GM19025 (cell line): ENCODE measurements around the gene DEAF1.
A peak's percentile ranks its signal among the peaks of the same experiment; 100 is the strongest.
"Not testable (repeated sequence)": the region's sequence is repeated elsewhere in the genome, so short reads cannot be mapped to it uniquely, and the experiment has no call there.

Experiments
- ATAC-seq: cut with Tn5 transposase; IDR thresholded peaks from one replicate; pipeline ENCODE4 v1.9.1; 2021; ENCODE audit warnings: mild to moderate bottlenecking, low read depth, moderate library complexity; ENCODE audit not compliant: unreplicated experiment

Gene DEAF1

DNA sequence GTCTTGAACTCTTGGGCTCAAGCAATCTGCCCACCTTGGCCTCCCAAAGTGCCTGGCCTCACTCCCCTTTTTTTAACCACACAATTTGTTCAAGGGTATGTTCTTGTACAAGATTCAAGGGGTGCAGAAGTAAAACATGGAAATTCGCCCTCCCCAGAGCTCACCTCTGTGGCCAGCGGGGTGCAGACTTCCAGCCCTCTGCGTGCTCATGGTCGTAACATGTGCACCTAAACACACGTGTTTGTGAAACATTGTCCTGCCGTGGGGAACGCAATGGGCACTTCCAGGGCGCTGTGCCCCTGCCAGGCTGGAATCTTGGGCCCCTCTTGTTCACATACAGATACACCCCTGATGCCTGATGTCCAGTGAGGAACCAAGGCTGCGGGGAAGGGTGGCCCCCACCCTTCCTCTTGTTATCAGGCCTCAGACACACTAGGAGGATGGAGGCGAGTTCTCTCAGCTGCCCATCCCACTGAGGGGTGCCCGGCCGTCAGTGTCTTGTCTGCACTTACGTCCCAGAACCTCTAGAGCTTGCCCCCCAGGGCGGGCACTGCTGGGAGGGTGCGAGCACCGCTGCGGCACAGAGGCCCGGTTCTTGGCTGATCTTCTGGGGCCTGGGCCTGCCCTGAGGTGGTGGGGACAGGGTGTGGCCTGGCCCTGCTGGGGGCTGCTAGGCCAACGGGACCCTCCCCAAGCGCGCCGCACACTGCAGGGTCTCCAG lies 6.9 kb upstream of the DEAF1 start:
- no peak for ATAC-seq

DNA sequence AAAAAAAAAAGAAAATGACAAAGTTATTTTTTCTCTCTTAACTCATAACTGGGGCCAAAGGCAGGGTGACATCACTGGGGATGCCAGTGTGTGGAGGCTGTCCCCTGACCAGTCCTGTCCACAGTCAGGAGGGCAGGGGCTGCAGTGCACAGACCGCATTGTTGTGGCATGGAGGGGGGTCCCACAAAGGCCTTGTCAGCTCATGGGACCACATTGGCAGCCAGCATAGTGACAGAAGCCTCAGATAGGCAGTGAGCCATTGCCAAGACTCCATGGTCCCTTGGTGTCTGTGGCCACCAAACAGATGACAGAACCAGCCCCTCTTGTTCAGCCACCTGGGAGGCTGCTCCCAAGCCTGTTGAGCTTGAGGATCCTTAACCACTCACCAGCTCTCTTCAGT lies 4.7 kb upstream of the DEAF1 start:
- ATAC-seq: no peak

DNA sequence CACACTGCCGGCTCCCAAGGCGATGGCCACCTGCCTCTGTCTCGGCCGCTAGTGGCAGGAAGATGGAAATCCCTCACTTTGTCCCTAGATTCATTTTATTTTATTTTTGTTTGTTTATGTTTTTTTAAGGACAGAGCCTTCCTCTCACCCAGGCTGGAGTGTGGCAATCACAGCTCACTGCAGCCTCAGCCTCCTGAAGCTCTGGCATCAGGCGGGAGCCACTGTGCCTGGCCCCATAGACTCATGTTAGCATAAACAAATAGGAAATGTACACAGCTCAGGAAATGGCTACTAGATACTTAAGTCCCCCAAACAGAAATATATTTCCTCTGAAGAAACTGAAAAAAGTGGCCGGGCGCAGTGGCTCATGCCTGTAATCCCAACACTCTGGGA lies 4.1 kb upstream of the DEAF1 start:
- no peak for ATAC-seq

DNA sequence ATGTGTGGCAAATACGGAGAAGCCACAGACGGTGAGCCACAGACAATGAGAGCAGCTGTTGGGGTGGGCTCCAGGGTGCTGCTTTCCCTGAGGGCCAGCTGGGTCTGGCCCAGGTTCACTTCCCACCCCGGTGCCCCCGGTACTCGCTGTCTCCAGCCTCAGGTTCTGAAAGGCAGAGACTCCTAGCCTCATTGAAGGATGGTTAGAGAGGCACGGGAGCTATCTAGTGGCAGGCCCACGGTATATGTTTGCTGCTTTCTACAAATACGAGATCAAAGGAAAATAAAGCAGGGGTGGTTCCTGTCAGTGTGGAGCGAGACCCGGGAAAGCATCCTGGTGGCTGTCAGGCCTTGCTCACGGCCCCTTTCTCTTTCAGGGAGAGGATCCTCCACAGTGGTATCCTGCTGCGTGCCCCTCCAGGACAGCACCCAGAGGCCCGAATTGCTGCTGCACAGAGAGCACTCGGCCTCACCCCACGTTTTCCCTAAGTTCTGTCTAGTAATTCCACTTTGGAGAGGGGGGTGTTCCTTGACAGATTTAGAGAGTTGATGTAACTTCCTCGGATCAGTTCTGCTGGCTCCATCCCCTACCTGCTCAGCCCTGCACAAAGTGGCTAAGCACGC lies 3.6 kb upstream of the DEAF1 start:
- ATAC-seq: no peak

DNA sequence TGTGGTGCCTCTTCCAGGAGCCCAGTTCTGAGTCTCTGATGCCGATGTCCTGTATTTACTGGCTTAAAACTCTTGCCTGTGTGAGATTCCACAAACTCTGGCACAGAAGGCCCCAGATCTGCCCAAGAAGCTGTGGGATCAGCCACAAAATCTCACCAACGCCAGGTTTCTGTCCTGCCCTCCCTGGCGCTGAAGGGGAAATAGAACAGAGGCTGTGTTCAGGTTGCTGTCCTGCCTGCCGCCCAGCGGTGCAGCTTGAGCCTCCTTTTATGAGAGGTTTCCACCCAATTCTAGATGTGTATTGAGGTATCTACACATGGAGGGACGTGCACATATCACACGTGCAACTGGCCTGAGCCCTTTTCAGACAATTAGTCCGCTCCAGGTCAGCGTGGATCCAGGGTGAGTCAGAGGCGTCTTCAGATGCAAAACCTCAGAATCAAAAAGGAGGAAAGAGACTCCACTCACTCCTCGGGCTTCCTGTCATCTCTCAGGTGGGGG lies 2.8 kb upstream of the DEAF1 start:
- no peak for ATAC-seq

DNA sequence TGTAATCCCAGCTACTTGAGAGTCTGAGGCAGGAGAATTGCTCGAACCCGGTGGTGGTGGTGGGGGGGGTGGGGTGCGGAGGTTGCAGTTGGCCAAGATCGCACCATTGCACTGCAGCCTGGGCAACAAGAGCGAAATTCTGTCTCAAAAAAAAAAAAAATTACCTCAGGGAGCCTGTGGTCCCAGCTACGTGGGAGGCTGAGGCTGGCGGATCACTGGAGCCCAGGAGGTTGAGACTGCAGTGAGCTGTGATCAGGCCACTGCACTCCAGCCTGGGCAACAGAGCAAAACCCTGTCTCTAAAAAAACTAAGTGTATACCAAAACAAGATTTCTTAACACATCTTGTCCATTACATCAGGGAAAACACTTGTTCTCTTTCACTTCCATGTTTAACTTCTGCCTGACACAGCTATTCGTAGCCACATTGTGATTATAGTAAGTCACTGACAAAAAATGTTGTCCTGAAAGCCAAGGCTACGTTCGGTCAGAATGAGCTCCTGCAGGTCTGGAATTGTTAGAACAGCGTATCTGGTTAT lies 2.0 kb upstream of the DEAF1 start:
- no peak for ATAC-seq

DNA sequence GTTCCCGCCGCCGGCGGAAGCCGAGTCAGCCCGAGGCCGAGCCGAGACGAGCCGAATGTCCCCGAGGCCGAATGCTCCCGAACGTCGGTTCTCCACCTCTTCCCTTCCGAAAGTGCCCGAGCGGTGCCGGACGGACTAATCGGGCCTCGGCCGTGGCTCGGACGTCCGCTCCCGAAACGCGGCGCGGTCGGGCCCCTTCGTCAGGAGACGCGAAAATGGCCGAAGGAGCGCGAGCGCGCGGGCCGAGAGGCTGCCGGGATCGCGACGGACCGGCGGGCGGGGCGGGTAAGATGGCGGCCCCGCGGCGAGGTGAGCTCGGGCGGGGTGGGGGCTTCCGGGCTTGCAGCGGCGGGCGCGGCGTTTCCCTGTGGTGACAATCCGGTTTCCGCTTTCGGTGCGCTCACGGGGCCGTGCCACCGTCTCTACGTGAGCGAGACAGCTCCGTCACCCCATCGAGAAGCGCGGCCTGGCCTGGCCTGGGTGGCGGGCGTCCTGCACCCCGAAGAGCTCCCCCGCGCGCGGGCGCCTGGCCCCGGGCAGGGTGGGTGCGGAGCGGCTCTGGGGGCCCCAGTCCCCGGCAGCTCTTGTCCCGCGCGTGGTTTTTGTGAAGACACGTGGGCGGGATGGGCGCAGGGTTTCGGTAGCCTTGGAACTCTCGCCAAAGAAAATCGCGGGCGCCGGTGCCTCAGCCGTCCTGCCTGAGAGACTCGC lies 671 bp upstream of the DEAF1 start, which contains the start of gene TMEM80:
Gene TMEM80 (plus strand): TSS at position 279 of the 711 bp plus-strand sequence. CDS start 12 bp downstream, at position 291.
- ATAC-seq: peak; percentile 62

DNA sequence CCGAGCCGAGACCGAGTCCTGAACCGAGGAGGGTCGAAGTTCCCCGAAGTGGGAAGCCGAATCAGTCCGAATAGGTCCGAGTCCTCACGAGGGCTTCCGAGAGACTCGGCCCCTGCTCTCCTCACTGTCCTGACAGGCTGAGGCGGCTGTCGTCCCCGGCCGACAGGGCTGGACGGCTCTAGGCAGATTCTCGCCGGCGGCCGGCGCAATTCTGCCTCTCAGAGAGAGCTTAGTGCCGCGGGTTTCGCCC lies 191 bp upstream of the DEAF1 start:
- ATAC-seq: no peak

DNA sequence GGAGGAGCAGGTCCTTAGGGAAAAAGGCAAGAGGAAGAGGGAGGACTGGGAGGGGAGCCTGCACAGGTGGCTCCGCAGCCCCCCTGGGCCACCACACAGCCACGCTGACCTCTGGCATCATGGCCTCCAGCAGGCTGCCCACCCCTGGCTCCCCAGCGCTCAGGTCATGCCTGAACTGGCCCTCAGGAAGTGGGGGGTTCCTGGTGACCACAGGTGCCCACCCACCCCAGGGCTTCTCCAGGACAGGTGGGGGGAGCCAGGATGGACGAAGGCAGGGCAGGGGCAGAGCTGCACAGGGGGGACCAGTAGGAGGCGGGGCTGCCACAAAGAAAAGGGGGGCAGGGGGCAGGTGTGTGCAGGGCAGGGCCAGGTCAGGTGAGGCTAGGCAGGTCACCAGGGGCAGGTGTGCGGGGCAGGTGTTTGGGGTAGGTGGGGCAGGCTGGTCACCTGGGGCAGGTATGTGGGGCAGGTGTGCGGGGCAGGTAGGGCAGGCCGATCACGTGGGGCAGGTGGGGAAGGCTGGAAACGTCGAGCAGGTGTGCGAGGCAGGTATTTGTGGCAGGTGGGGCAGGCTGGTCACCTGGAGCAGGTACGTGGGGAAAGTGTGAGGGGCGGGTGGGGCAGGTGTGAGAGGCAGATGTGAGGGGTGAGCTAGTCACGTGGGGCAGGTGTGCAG lies 997 bp downstream of the DEAF1 start:
- no peak for ATAC-seq

DNA sequence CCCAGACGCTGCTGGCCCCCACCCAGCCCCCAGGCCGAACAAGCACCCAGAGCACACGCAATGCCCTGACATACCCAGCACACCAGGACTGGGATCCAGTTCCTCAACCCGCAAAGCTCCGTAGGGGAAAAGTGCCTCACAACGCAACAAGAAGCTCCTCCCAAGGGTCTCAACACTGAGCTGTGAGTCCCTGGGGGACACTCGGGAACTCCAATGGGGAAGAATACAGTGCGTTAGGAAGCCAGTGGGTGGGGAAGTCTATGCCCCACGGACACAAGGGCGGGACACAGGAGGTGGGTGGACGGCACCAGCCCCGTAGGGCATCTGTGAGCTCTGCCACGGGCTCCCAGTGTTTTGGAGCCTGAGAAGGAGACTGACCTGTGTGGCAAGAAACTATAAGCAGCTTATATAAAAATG lies 1.6 kb downstream of the DEAF1 start:
- no peak for ATAC-seq

DNA sequence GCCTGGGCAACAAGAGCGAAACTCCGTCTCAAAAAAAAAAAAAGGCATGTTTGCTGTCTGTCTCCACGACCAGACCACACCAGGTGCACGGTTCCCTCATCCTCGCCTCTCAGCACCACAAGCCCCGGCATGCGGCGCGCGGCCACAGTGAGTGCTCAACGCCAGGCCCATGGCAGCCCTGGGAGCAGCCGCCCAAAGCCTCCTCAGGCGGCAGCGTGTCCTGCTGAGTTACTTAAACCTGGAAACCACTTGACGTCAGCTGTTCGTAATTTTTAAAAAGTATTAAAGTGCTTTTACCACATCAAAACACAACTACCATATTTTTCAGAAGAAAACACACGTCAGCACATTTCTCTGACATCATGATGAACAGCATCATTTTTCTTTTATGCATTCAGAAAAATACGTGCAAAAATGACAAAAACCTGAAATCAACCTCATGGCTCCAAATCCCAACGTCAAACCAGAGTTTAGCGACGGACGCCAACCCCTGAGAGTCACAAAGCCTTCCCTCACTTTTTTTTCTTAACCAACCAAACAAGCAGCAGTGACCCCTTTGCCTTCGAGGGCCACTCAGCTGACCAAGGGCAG lies 2.1 kb downstream of the DEAF1 start:
- ATAC-seq: no peak

DNA sequence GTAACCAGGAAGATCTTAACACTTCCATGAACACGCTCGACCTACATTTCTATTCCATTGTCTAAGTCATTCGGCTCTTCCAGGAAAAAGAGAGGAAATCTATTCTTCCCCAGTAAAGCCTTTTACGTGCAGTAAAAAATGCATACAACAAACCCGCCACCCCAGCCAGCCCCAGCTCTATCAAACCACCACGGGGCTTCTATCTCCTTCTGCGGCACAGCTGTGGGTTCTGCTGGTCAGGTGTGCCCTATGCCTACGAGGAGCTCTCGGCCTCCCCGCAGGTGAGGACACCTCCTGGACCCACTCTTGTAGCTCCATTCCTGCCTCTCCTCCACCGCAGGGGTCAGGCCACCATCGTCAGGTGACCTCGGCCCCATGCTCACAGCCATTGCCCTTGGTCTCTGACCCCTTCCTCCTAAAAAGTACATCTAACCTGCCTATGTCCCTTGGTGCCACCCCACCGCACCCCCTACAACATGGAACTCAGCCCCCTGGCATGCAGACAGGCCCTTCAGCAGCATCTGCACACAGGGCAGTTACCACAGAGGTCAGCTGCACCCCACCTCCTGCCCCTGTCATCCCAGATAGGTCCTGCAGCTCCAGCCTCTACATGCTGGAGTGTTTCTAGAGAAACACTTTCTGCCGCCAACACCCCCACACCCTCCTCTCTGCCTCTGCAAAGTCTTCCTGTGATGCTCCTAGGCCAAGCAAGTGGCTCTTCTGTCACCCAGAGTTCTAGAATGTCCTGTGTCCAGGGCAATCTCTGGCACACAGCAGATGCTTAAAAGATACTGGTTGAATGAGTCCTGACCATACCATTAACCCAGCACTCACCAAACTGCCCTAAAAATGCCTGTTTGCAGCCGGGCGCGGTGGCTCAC lies 3.1 kb downstream of the DEAF1 start:
- no peak for ATAC-seq

DNA sequence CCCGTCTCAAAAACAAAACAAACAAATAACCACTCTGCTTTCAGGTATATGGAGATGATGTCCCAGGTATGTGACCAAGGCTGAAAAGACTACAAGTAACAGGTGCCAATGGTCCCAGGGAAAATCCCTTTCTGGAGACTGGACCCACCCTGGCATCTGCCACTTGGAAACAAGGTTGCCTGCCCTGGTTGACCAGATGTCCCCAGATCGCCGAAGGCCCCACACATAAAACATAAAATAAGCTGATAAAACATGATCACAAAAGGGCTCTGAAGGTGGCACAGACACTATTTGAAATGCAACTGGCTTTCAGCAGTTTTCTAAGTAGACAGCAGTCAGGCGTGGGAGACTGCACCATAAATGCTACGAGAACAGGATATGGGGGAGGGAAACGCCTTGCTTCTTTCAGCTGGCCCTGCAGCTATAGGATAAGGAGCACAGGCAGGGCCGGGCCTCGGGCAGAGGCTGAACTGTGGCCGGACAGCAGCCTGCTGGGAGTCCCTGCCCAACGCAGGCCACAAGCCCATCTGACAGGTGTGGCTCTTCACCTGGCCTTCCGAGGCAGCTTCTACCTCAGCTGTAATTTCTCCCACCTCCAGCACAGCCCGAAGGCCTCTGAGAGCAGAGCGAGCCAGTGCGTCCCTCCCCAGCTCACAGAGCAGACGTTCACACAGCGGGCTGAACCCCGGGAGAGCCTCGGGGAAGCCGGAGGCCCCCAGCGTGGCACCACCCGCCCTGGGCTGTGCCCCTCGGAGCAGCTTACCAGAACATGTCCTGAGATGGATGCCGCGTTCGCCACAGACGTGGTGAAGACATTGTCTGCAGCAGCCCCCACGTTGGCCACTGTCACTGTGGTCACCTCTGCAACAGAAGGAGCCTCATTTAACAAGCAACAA lies 4.0 kb downstream of the DEAF1 start:
- no peak for ATAC-seq

DNA sequence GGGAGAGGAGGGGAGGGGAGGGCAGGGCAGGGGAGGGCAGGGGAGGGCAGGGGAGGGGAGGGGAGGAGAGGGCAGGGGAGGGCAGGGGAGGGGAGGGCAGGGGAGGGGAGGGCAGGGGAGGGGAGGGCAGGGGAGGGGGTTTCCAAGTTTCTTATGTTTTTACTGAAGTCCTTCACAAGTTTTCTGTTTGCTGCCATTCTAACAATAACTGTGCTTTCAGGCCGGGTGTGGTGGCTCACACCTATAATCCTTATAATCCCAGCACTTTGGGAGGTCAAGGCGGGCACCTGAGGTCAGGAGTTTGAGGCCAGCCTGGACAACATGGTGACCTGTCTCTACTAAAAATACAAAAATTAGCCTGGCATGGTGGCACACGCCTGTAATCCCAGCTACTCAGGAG lies 4.8 kb downstream of the DEAF1 start:
- ATAC-seq: not testable (repeated sequence)

DNA sequence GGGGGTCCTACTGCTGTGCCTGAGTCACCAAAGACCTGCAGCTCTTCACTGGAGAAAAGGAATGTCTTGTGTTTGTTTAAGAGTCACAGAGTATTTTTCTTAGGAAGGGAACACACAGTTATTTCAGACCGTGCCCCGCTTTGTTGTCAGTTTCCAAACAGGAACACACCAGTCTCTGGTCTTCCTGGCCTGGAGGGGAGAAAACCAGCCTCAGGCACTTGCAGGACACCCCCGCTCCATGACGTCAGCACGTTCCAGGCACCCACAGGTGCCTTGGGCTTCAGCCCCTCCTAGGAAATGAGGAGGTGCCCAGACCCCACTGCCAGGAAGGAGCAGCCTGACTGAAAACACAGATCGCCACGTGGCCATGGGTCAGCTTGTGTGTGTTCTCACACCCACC lies 5.4 kb downstream of the DEAF1 start:
- no peak for ATAC-seq

DNA sequence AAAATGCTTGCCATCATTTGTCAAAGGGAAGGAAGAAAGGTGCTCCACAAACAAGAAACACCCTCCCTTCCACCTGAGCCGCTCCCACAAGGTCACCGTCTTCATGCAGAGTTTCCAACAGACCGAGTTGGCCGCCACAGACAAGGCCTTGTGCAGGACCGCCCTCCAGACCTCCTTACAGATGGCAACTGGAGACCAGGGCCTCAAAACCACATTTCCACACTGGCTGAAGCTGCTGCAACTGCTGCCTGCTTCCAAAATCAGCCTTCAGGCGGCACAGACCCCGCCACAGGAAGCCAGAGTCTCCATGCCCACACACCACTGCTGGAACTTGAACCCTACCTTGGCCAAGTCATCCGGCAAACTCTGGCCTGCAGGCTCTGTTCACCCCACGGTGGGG lies 6.3 kb downstream of the DEAF1 start:
- no peak for ATAC-seq

DNA sequence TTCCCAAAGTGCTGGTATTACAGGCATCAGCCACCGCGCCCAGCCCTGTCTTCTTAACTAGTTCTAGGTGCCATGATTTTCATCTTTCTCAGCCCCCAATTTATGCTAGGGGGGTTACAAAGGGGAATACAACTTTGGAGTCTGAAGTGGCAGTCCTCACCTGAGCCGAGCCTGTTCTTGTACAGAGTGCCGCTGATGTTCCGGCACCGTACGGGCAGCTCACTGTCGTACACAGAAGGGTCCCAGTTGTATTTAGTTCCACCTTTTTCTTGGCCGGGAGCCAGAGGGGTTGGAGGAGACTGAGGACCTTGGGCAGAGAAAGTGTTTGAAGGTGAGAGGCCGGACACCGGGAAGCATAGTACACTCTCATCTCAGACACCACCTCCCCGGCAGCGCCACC lies 7.3 kb downstream of the DEAF1 start:
- no peak for ATAC-seq

DNA sequence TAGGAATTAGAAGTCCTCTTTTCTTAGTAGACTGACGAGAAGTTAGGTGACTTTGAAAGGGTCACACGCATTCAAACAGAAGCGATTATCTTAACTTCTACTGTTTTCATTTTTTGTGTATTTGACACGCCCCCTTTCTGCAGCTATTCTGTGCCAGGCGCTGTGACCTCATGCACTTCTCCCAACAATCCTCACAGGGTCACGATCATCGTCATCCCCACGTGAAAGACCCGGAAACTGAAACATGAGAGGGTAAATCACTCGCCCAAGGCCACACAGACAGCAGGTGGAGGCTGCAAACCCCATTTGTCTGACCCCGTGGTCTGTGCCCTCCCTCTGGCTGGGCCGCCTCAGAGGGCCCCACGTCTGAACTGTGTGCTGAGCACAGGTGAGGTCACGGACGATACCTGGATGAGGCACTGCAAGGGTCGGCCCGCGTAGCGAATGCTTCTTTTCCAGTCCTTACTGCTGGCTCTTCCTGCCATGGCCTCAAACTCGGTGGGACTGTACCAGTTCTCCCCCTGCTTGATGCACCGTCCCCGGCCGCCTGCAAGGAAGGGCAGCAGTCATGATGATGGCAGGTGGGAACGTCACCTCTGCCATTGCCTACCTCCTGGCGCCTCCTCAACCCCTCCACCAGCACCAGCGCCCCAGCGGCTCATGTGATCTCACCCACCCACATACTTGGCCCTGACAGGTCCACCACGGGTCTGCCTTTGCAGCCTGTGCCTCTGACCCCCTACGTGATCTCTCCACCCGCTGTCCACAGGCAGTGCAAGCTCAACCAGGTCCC lies 8.4 kb downstream of the DEAF1 start:
- ATAC-seq: no peak
